ENCODE data around the gene KIF2A. TPM values are rescaled to one million over a fixed set of nuclear protein-coding genes. Genes with fewer than 3 reads are reported as not detected.

KIF2A gene
- total RNA-seq (ENCODE audit: insufficient read depth, low replicate concordance): 75.1 TPM

- DNase-seq (ENCODE audit: low spot score): peak; percentile 96
Observed at GRCh38 chr5:62305715-62306322, at the start of gene KIF2A. KIF2A (plus strand) TSS chr5:62306206; CDS start chr5:62306473, 267 bp downstream.

GRCh38 chr5:62257020-62257367 lies 49.0 kb upstream of the KIF2A start:
- no peak for DNase-seq (ENCODE audit: low spot score)

DNA sequence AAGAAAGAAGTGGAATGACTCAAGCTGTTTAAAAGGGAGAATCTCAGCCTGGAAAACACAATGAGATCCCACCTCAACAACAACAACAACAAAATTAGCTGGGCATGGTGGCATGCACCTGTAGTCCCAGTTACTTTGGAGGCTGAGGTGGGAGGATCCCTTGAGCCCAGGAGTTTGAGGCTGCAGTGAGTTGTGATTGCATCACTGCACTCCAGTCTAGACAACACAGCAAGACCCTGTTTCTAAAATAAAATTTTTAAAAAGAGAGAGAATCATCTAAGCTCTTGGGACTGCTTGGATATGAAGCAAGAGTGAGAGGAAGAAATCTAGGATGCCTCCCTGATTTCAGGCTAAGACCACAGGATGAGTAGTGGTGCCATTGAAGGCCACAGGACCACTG lies 47.4 kb upstream of the KIF2A start:
- DNase-seq (ENCODE audit: low spot score): no peak

DNA sequence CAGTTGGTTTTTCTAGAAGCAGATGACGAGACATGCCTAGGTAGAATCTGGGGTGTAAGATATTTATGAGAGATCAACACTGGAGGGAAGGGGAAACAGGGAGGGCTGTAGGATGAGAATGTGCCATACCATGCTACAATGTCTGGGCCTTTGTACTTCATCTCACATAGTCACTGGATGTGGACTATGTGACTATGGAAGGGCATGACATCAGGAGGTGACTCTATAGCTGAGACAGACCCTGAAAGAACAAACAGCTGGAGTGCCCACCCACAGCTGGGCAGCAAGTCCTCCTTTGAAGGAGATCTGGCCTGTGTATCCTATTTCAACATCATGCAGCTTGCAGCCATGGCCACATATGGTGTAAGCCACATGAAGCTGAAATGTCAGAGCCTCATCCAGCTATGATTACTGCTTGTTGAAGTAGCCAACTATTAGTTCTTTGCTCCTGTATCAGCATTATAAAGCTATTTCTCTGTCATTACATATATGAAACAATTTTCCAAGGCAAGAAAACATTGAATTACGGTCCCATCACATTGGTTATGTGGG lies 46.2 kb upstream of the KIF2A start:
- DNase-seq (ENCODE audit: low spot score): no peak

GRCh38 chr5:62260513-62260912 lies 45.5 kb upstream of the KIF2A start:
- no peak for DNase-seq (ENCODE audit: low spot score)

- DNase-seq (ENCODE audit: low spot score): no peak
Observed at GRCh38 chr5:62263401-62263800, 42.6 kb upstream of the KIF2A start.

DNA sequence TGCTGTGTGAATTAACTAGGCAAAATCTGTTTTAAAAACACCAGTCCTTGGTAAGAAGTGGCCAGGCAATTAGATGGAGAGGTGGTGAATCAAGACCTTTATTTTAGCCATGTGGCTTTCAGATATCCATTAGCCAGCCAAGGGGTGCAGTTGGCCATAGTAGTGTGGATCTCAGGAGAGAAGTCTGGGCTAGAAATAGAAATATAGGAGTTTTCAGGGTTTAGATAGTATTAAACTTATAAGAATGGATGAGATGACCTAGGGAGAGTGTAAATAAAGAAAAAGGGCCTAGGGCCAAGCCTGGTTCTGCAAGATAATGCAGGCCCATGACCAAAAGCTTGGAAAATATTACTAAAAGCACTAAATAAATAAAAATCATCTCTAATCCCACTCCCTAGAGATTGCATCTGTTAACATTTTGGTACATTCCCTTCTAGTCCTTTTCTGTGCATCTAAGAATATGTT lies 40.3 kb upstream of the KIF2A start:
- DNase-seq (ENCODE audit: low spot score): no peak

DNA sequence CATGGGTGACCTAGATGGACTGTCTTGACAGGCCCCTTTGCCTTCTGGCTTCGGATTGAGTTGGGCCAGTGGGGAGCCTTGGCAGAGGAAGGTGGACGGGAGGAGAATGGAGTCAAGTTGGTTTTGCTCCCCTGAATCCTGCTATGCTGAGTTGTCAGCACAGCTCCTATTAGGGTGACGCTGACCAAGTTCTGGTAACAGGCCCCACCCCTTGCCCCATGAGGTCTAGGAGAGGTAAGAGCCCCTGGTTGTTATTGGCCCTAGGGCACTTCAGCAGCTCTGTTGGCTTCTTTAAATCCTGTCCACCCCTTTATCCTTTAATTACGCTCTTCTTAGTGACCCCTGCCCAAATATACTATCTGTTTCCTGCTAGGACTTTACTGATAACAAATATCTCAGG lies 39.4 kb upstream of the KIF2A start:
- DNase-seq (ENCODE audit: low spot score): no peak

- DNase-seq (ENCODE audit: low spot score): peak; percentile 47
Observed at GRCh38 chr5:62268234-62268633, 37.8 kb upstream of the KIF2A start.

GRCh38 chr5:62268792-62269191 lies 37.2 kb upstream of the KIF2A start:
- DNase-seq (ENCODE audit: low spot score): no peak

DNA sequence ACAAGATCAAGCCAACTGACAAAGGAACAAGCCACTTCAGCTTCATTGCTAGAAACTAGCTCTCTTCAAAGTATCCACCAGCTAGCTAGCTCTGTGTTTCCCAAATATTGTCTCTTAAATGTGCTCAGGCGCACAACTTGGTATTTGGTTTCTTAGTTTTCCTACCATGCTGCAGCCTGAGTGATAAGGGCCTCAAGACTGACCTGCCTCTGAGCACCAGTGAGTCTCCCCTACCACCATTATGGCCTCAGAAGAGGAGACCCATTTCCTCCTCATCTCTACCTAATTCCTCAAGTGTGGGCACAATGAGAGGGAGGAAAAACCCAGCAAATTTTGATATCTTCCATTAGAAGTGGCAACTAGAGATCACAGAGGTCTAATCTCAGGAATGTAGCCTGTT lies 34.6 kb upstream of the KIF2A start:
- no peak for DNase-seq (ENCODE audit: low spot score)

DNA sequence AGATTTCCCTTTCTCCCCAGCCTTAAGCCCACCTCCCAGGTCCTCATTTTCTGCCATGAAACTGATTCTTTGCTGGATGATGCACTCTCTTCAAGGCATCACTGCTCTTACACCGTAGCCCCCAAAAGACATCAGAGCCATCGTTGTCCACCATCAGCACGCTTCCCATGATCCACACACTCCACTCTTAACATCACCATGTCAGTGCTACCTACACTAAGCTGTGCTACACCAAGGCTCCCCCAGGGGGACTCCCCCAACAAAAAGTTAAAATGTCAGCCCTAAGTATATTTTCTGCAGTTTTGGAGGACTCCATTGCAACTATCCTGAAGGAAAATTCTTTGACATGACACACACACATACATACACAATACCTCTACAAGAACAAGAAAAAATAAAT lies 34.1 kb upstream of the KIF2A start:
- no peak for DNase-seq (ENCODE audit: low spot score)

DNA sequence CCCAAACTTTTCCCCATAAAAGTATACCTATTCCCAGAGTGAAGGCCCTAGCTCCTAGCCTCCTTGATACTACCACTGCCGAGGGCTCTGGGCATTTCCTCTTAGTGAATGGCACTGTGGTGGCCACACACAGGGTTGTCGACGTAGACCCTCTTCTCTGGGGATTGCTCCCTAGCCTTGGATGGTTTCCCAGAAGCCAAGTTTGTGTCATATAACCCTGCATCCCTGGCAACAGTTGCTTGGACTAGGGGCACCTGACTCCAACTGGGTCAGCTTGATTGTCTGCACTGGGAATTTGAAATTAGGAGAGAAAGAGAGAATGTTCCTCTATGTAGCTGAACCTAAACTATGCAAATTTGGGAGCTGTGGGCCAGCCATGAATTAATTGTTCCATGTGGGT lies 32.3 kb upstream of the KIF2A start:
- no peak for DNase-seq (ENCODE audit: low spot score)

DNA sequence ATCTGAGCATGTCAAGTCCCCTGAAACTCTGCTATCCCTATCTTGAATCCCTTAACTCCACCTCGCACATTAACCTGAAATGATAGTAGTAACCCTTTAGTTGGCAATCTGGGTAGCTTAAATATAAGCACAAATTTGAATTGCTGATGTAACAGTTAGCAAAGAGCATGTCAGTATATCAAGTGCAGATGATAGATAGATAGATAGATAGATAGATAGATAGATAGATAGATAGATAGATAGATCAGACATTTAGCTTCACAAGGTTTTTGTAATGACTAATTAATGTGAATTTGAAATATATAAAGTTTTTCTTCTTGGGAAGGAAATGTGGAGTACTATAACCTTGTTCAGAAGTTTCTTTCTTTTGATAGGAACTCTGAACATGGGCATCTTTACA lies 30.4 kb upstream of the KIF2A start:
- DNase-seq (ENCODE audit: low spot score): no peak

- DNase-seq (ENCODE audit: low spot score): no peak
Observed at GRCh38 chr5:62281411-62281810, 24.6 kb upstream of the KIF2A start.

GRCh38 chr5:62282064-62282463 lies 23.9 kb upstream of the KIF2A start:
- DNase-seq (ENCODE audit: low spot score): no peak

- no peak for DNase-seq (ENCODE audit: low spot score)
Observed at GRCh38 chr5:62283005-62283404, 23.0 kb upstream of the KIF2A start.

DNA sequence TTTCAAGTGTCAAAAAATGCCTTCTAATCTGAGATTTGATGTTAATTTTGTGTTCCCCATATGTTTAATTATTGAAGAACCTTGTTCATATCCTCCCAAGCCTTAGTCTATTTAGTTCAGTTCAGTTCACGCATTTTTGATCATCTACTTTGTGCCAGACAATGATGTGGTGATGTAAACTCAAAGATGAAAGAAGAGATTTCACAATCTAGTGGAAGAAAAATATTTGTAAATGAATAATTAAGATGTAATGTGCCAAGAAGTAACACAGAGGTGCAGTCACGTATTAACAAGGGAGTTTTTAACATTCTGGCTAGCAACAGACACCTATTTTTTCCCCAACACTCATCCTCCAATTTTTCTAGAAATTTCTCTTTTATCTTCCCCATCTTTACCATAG lies 22.1 kb upstream of the KIF2A start:
- DNase-seq (ENCODE audit: low spot score): no peak

- no peak for DNase-seq (ENCODE audit: low spot score)
Observed at GRCh38 chr5:62284946-62285891, 20.8 kb upstream of the KIF2A start.

DNA sequence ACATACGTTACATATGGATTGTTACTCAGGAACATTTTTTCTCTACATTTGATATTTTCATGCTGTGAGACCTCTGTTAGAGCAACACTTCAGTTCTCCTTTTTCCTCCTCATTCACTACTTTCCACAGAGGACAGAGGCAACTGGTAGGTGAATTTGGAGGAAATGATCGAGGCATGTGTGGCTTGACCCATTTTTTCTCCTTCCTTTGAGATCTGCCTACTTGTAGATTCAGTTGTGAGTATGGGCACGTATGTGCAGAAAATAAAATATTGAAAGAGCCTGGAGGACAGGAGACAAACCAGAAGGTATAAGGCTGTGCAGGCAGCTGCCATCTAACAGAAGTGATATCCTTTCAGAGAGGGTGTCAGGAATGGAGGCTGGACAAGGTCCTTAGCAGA lies 19.2 kb upstream of the KIF2A start:
- no peak for DNase-seq (ENCODE audit: low spot score)

DNA sequence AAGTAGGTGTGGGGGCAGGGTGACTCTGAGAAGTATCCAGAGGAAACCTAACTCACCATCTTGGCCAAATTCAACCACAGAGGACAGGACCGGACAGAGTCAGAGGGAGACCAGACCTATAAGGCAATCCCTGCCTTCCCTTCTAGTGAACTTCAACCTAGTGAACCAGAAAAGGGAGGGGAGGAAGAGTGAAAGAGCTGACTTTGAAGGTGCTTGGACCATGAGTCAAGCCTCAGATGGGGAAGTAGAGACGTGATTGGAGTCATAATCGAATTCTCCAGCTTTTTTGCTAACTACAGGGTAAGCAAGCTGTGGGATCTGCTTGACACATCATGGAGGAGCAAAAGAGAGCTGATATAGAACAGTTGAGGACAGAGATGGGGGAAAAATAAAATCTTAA lies 18.8 kb upstream of the KIF2A start:
- no peak for DNase-seq (ENCODE audit: low spot score)

DNA sequence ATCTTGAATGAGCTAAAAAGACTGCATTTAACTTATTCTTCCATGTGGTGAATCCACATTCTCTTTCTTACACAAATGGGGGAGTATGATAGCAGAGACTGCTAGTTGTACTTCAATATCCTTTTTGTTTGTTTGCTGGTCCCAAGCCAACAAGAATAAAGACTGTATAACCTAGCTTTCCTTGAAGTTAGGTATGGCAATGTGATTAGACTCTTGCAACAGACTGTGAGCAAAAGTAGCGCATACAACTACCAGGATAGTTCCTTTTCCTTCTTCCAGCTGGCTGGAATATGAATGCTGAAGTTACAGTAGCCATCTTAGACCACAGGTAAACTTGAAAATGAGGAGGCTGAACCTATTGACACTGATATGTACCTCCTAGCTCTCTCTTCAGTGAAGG lies 17.9 kb upstream of the KIF2A start:
- no peak for DNase-seq (ENCODE audit: low spot score)

GRCh38 chr5:62289813-62290212 lies 16.2 kb upstream of the KIF2A start:
- DNase-seq (ENCODE audit: low spot score): no peak
